ENCODE data around the gene ADAMTS1.

ADAMTS1 gene

GRCh38 chr21:26881504-26882228 is 36.5 kb upstream of the ADAMTS1 start:
- Histone ChIP-seq H3K36me3 (ENCODE audit: low read length) (no peaks in the 10 kb centered on the region), H4K20me1 (ENCODE audit: low read depth, low read length) (no peaks in the 10 kb centered on the region), H3K27ac (ENCODE audit: low read depth, low read length) (no peak overlapping the region), H3F3A (ENCODE audit: insufficient read depth) (no peaks in the 10 kb centered on the region), H3K4me3 (ENCODE audit: insufficient read depth, low read length, poor library complexity, severe bottlenecking) (no peak overlapping the region), H3K4me2 (ENCODE audit: low read depth, low read length, poor library complexity, severe bottlenecking) (no peak overlapping the region), H3K9ac (ENCODE audit: low read length) (no peak overlapping the region), H2AFZ (ENCODE audit: low read depth, low read length, severe bottlenecking) (no peak overlapping the region), H3K9me2 (replicated peaks; ENCODE audit: insufficient read depth, low read length) (no peaks in the 10 kb centered on the region), H3K79me2 (ENCODE audit: insufficient read depth, low read length) (no peaks in the 10 kb centered on the region), H3K9me3 (ENCODE audit: insufficient read depth, low read length) (no peaks in the 10 kb centered on the region), H3K27me3 (ENCODE audit: low read length) (no peaks in the 10 kb centered on the region)
- TF ChIP-seq CTCF (IDR thresholded peaks at IDR 0.05; ENCODE audit: insufficient read depth, low read length, poor library complexity, severe bottlenecking) = no peak
- no peak for TF ChIP-seq EZH2phosphoT487 (conservative IDR thresholded peaks at IDR 0.05; ENCODE audit: low read length)

- no peaks in the 10 kb centered on the region for H3F3A ChIP-seq (ENCODE audit: insufficient read depth)
- no peaks in the 10 kb centered on the region for H3K9me3 ChIP-seq (ENCODE audit: insufficient read depth, low read length)
- no peak overlapping the region for H3K9ac ChIP-seq (ENCODE audit: low read length)
- H3K79me2 ChIP-seq (ENCODE audit: insufficient read depth, low read length) = no peaks in the 10 kb centered on the region
- no peaks in the 10 kb centered on the region for H4K20me1 ChIP-seq (ENCODE audit: low read depth, low read length)
- TF ChIP-seq CTCF (IDR thresholded peaks at IDR 0.05; ENCODE audit: insufficient read depth, low read length, poor library complexity, severe bottlenecking) = no peak
- no peak for TF ChIP-seq EZH2phosphoT487 (conservative IDR thresholded peaks at IDR 0.05; ENCODE audit: low read length)
- H2AFZ ChIP-seq (ENCODE audit: low read depth, low read length, severe bottlenecking) = peak overlapping the region; percentile 56
- peak overlapping the region; percentile 12 for H3K4me2 ChIP-seq (ENCODE audit: low read depth, low read length, poor library complexity, severe bottlenecking)
- no peak overlapping the region for H3K4me3 ChIP-seq (ENCODE audit: insufficient read depth, low read length, poor library complexity, severe bottlenecking)
- no peak overlapping the region for H3K27ac ChIP-seq (ENCODE audit: low read depth, low read length)
- no peaks in the 10 kb centered on the region for H3K27me3 ChIP-seq (ENCODE audit: low read length)
- no peaks in the 10 kb centered on the region for H3K36me3 ChIP-seq (ENCODE audit: low read length)
- H3K9me2 ChIP-seq (replicated peaks; ENCODE audit: insufficient read depth, low read length) = no peaks in the 10 kb centered on the region
These were observed 31.8 kb upstream of the ADAMTS1 start for GRCh38 chr21:26877018-26877417.

- H4K20me1 ChIP-seq (ENCODE audit: low read depth, low read length) = no peaks in the 10 kb centered on the region
- H3K9me3 ChIP-seq (ENCODE audit: insufficient read depth, low read length) = no peaks in the 10 kb centered on the region
- H3K27me3 ChIP-seq (ENCODE audit: low read length) = no peaks in the 10 kb centered on the region
- no peak overlapping the region for H2AFZ ChIP-seq (ENCODE audit: low read depth, low read length, severe bottlenecking)
- no peaks in the 10 kb centered on the region for H3K36me3 ChIP-seq (ENCODE audit: low read length)
- no peaks in the 10 kb centered on the region for H3K79me2 ChIP-seq (ENCODE audit: insufficient read depth, low read length)
- H3K4me2 ChIP-seq (ENCODE audit: low read depth, low read length, poor library complexity, severe bottlenecking) = no peak overlapping the region
- no peak overlapping the region for H3K27ac ChIP-seq (ENCODE audit: low read depth, low read length)
- H3F3A ChIP-seq (ENCODE audit: insufficient read depth) = no peaks in the 10 kb centered on the region
- H3K9me2 ChIP-seq (replicated peaks; ENCODE audit: insufficient read depth, low read length) = no peaks in the 10 kb centered on the region
- no peak overlapping the region for H3K4me3 ChIP-seq (ENCODE audit: insufficient read depth, low read length, poor library complexity, severe bottlenecking)
- TF ChIP-seq EZH2phosphoT487 (conservative IDR thresholded peaks at IDR 0.05; ENCODE audit: low read length) (no peak), CTCF (IDR thresholded peaks at IDR 0.05; ENCODE audit: insufficient read depth, low read length, poor library complexity, severe bottlenecking) (no peak)
- H3K9ac ChIP-seq (ENCODE audit: low read length) = no peak overlapping the region
These were observed 29.1 kb upstream of the ADAMTS1 start for GRCh38 chr21:26874347-26874746.

All from SU-DHL-6 (cell line).